Uterine smooth muscle cell (primary cell): ENCODE data around the gene ZBTB1. TPM values are rescaled to one million over a fixed set of nuclear protein-coding genes. Genes with fewer than 3 reads are reported as not detected.

Experiments used
- total RNA-seq: library from RNA; depleted of rRNA; stranded (reverse); fragments of >200 nt; gene quantifications from 2 replicates; pipeline ENCODE4 v1.2.3, GENCODE V29; 2014

Gene ZBTB1, protein sequence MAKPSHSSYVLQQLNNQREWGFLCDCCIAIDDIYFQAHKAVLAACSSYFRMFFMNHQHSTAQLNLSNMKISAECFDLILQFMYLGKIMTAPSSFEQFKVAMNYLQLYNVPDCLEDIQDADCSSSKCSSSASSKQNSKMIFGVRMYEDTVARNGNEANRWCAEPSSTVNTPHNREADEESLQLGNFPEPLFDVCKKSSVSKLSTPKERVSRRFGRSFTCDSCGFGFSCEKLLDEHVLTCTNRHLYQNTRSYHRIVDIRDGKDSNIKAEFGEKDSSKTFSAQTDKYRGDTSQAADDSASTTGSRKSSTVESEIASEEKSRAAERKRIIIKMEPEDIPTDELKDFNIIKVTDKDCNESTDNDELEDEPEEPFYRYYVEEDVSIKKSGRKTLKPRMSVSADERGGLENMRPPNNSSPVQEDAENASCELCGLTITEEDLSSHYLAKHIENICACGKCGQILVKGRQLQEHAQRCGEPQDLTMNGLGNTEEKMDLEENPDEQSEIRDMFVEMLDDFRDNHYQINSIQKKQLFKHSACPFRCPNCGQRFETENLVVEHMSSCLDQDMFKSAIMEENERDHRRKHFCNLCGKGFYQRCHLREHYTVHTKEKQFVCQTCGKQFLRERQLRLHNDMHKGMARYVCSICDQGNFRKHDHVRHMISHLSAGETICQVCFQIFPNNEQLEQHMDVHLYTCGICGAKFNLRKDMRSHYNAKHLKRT
- total RNA-seq: 39.5 and 41.2 TPM in 2 replicates

DNA sequence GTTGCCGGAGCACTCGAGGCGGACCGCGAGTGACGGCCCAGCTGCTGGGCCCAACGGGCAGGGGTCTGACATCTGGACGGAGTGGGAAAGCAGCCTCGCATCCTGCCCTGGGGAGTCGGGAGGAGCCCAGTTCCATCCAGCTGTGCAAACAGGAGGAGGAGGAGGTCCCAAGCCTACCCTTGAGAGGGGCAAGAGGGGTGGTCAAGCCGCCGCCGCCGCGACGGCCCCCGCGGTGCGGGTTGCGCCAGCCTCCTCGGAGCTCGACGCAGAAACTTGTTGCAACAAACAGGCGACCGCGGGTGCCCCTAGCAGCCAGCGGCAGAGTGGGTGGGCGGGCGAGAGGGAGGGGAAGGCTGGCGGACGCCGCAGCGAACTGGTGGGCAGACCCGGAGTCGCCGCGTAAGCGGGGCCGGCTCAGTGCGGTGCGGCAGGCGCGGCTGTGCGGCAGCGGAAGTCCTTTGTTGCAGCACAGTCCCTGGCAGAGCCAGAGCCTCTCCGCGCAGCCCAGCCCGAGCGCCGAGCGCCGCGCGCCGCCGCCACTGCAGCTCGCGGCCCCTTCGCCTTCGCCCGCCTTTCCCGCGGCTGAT is at the start of gene ZBTB1:
Gene ZBTB1, plus strand, starts transcription at position 461 of the 587 bp plus-strand sequence. CDS start 16,735 bp downstream, outside the sequence.

GRCh38 chr14:64465191-64465822 is 39.3 kb upstream of the ZBTB1 start, which contains the start of gene AKAP5:
Gene AKAP5, plus strand, starts transcription at chr14:64465499. Its CDS starts 2,896 bp downstream, at chr14:64468395.

GRCh38 chr14:64503434-64504309 is 898 bp upstream of the ZBTB1 start, which contains the start of gene ZBTB25:
Gene ZBTB25, minus strand, starts transcription at chr14:64503838. Its CDS starts 13,305 bp downstream, at chr14:64490533.

GRCh38 chr14:64540208-64541202 is 35.9 kb downstream of the ZBTB1 start, which contains the start of gene HSPA2:
Gene HSPA2, plus strand, starts transcription at chr14:64540741. Its CDS starts 109 bp downstream, at chr14:64540850.

DNA sequence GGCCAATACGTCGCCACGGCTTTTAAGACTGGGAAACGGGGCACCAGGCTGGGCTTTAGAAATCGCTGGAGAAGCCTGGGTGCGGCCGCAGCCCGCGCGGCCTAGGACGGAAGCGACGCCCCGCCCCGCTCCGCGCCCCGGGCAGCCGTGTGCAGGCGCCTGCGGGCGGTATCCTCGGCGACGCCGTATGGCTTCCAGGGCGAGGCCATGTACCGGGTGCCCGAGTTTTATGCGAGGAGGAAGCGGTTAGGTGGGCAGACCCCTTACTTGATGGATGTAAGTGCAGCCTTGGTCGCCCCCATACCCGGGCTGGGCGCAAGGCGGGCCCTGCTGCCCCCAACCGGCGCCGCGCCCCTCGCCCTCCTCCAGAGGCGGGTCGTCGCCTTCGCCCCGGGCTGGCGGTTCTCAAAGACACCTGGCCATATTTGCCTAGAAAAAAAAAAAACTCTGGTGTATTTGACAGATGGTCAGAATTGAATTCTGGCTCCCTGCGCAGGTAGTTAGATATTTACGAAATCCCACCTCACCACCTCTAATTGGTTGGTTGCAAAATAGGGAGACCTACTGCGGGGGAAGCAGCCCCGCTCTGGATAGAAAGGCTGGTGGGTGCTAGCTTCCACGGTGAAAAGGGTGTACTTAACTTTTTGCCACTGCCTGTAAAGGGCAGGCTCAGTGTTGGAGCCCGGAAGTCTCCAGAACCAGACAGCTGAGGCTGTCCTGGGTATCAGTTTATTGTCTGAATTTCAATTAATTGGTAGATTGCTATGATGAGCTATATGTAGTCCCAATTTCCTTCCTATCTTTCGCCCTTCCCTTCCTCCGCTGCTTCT is 45.4 kb downstream of the ZBTB1 start, which contains the start of gene PPP1R36:
Gene PPP1R36, plus strand, starts transcription at position 171 of the 830 bp plus-strand sequence. Its CDS starts 37 bp downstream, at position 208.

Other genes starting within 250 kb of the ZBTB1 start
- gene ESR2, start 210.4 kb upstream of the ZBTB1 start, total RNA-seq: 0.11 and 0.25 TPM in 2 replicates
- 54.0 and 114 TPM in 2 replicates for gene MTHFD1, start 116.4 kb upstream of the ZBTB1 start, total RNA-seq
- 0.44 and 1.1 TPM in 2 replicates for gene AKAP5, start 39.3 kb upstream of the ZBTB1 start, total RNA-seq
- gene ZBTB25, start 932 bp upstream of the ZBTB1 start, total RNA-seq: 4.0 and 5.7 TPM in 2 replicates
- 5.8 and 7.5 TPM in 2 replicates for gene HSPA2, start 36.0 kb downstream of the ZBTB1 start, total RNA-seq
- gene PPP1R36, start 45.2 kb downstream of the ZBTB1 start, total RNA-seq: 0.11 and 0.25 TPM in 2 replicates
- 2.1 and 3.3 TPM in 2 replicates for gene PLEKHG3, start 199.7 kb downstream of the ZBTB1 start, total RNA-seq